Activated T-cell treated with anti-CD3 and anti-CD28 coated beads for 1 hour (primary cell): Measurements from ENCODE around the gene RAD51.

Experiments used
- DNase-seq: peaks from one replicate; pipeline ENCODE4 v3.0.0-alpha.2; 2020; ENCODE audit warnings: low read depth

The RAD51 gene

DNA sequence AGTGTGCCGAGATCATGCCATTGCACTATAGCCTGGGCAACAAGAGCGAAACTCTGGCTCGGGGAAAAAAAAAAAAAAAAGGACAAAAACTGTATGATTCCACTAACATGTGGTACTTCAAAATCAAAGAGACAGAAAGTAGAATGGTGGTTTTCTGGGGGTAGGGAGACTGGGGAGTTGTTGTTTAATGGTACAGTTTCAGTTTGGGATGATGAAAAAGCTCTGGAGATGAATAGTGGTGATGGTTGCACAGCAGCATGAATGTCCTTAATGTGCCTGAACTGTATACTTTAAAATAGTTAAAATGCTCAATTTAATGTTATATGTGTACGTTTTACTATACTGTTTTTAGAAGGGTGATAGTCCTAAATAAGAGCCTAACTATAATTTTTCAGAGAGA, 27.4 kb downstream of the RAD51 start:
- no peak for DNase-seq

DNA sequence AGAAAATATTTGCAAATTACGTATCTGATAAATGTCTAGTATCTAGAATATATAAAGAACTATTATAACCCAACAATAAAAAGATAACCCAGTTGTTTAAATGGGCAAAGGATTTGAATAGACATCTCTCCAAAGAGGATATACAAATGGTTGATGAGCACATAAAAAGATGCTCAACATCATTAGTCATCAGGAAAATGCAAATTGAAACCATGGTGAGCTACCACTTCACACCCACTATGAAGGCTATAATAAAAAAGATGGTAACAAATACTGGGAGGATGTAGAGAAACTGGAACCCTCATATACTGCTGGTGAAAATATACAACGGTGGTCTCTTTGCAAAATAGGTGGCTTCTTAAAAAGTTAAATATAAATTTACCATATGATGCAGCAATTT, 28.0 kb downstream of the RAD51 start:
- DNase-seq: no peak

DNA sequence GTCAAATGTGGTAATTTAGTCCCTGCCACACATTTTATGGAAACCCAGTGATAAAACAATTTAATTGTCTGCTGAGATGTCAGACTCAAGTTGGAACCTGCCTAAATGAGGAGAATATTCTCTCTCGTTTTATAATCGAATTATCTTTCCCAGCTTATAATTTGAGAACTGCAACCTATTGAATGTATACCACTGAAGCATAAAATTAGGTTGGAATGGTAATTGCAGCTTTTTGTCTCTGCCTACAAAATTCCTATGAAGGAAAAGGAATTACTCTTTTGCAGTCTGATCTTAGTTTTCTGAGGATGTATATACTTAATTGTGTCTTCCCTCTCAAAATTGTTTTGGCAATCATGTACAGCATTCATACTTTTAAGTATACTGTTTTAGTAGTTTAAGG, 28.9 kb downstream of the RAD51 start:
- DNase-seq: no peak

DNA sequence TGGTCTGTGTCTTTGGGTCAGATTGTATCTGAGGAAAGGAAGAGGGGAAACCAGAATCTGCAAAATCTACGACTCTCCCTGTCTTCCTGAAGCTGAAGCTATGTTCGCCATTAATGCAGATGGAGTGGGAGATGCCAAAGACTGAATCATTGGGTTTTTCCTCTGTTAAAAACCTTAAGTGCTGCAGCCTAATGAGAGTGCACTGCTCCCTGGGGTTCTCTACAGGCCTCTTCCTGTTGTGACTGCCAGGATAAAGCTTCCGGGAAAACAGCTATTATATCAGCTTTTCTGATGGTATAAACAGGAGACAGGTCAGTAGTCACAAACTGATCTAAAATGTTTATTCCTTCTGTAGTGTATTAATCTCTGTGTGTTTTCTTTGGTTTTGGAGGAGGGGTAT, 36.1 kb downstream of the RAD51 start:
- DNase-seq: no peak

DNA sequence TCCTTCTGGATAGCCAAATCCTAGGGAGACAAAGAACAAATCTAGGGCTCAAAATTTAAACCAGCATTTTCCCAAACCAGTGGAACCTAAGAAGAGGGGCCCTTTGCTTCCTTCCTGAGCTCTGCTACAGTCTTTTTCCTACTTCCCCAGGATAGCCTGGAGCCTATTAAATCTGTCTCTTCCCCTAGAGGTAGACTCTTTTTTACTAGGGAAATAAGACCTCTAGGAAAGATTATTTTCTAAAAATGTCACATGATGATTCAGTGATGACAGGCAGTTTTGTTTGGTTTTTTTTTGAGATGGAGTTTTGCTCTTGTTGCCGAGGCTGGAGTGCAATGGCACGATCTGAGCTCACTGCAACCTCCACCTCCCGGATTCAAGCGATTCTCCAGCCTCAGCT, 41.6 kb downstream of the RAD51 start:
- no peak for DNase-seq

DNA sequence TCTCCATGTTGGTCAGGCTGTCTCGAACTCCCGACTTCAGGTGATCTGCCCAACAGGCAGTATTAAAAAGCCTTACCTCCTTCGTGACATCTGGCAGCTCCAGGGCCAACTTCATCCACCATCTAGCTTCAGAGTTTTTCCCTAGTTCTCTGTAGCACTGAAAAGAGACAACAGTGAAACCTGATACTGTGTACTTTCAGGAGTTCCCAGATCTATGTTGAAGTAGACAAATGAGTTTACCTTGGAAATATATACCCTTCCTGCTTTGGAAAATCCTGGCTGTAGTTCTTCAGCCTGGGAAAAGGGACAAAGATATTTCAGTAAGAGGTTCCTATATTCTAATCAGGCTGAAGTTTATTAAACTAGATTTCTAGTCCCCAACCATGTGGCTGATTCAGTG, 42.1 kb downstream of the RAD51 start:
- no peak for DNase-seq

DNA sequence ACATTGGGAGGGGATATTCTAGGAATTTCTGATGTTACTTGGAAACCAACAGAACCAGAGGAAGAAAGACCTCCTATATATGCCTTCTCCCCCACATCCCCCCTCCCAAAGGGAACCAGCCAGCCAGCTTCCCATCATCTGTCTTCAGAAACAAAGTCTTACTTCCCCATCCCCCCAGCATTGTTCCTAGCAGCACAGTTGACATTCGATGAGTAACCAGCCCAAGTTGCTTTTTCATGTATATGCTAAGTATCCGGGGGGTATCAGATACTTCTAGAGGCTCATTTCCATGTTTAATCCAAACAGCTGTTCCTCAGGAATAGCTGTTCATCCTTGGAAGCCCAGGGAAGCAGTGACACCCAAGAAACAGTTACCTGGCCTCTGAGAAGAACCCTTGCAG, 44.1 kb downstream of the RAD51 start:
- no peak for DNase-seq

DNA sequence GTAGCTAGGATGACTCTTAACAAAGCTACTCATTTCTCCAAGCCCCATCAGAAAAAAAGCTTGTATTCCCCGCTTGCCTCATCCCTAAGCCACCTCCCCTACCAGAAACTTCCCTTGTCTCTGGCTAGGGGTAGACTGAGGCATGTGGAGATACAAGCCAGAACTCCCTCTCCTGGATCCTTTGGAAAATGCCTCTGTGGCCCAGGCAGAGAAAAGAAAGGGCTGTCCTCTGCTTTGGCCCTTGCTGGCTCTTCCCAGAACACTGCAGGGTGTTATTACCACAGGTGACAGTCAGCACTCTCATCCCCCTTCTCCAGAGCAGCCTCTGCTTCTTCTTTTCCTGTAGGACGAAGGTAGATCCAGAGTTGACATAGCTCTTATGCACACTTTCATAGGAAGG, 44.9 kb downstream of the RAD51 start:
- no peak for DNase-seq

DNA sequence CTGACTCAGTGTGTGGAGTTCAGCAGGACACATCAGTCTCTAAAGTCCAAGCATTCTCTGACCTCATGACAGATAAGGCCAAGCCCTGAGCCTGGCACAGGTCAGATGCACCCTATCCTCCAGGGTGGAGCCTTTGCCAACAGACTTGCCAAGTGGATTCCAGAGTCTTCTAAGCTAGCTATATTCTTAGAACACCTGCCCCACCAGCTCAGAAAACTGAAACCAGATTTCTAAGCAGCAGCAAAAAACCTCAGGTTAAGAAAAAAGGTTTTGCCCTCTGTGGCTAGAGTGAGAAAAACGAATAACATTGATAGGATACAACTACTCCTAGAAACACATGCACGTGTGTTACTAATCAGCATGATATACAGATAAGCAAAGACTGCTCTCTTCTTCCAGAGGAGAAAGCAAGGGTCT, 48.5 kb downstream of the RAD51 start:
- no peak for DNase-seq

DNA sequence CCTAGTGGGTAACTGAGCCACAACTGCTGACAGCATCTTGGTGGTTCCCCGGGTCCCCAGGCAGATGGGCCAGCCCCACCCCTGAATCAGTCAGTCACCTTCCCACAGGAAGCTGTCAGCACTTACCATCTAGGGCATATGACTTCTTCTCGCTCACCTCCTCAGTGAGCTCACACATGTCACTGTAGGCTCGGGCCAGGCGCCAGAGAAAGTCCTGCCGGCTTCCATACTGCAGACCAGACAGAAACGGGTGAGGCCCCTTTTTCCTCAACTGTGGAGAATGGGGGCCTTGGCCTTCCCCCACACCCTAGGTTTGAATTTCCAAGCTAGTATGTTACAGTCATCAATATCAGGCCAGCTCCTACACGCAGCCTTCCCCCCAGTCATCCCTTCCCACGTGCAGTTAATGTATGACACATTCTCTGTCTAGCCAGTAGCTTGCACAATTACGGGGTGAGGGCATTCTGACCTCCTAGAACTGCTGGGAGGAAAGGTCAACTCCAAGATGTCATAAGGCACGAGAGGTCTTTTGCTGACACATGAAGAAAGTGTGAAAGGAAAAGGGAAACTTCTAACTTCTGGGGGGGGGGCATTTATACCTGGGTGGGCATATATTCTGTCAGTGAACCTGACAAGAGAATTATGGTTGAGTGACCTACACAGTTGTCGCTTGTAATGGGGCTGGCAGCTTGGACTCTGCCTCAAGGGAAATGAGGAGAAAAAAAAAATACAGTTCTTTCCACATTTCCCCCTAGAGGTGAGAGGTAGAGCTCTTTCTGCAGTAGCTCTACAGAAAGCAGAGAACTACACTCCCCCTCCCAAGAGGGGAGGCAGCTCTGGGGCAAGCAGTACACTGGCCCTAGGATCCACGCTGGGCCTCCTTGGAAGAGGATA, 49.2 kb downstream of the RAD51 start:
- peak; percentile 42 for DNase-seq

DNA sequence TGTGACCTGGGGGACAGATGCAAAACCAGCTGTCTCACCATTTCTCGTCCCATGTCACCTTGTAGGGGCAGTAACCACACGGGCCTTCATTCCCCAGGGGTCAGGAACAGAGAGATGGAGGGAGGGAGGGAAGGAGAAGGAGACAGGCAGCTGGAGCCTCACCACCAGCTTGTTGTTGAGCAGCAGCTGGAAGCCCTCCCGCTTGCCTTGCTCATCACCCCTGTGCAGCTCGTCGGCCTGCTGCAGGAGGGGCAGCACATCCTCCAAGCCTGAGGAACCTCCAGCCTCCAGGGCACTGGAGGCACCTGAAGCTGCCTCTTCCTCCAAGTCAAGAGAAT, 49.8 kb downstream of the RAD51 start:
- no peak for DNase-seq

DNA sequence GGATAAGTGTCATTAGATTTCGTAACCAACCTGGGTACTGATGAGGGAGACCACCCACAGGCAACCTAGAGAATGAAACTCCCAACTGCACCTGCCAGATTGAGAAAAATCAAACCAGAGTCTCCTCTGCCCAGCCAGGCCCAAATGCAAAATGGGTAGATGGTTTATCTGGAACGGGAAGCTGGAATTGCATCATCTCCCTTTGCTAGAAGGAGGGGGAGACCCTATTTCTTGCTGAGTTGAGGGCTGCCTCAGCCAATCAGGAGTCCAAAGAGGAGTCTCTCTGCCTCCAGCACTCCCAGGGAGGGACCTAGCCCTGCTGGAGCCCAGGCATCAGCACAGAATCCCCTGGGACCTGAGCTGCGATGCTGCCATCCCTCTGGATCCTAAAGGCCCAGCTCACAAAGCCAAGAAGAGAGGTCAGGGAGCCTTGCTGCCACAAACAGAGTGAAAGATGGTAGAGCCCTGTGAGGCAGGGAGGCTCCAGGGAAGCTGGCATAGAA, 52.0 kb downstream of the RAD51 start:
- no peak for DNase-seq

DNA sequence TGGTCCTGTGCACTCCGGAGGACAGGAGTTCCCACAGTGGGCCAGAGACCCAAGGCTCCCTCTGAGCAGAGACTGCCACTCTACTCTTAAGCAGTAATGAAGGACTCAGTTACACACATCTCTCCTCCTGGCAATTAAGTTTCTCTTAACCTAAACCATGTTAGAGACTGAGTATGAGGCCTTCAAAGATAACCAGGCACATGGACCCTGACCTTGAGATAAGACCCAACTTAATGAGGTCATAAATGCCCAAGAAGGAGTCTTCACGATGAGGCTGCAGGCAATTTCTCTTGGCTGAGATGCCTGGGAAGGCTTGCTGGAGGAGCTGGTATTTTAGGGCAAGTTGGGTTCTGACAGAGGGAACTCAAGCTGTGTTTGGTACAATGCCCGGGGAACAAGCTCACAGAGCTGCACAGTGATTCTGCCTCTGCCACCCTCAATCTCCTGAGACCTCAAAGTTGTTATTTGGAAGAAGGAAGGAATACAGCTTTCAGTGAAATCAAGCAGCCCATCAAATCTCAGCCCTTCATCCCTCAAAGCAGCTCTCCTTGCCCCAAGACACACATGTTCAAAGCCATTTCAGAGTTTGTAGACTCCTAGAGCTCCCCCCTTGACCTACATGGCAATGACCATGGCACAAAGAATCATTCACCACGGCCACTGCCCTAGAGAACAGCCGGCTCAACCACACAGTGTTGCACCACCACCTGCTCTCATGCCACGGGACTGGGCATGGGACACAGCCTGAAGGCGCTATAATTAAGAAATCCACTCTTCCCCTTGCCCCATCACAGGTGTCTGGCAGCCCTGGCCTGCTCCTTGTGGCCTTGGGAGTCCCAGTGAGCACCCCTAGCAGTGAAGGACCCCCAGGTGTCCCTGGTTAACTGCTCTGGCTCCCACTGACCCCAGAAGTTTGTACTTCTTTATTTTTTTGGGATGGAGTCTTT, 53.0 kb downstream of the RAD51 start:
- no peak for DNase-seq

DNA sequence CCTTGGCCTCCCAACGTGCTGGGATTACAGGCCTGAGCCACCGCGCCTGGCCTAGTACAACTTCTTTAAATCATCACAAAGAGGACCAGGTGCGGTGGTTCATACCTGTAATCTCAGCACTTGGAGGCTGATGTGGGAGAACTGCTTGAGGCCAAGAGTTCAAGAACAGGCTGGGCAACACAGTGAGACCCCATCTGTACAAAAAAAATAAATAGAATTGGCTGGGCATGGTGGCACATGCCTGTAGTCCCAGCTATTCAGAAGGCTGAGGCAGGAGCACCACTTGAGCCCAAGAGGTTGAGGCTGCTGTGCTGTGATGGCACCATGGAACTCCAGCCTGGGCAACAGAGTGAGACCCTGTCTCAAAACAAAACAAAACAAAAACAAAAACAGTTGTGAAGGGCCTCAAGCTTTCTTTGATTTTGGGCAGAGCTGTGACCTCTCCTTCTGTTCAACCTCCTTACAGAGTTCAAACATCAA, 54.2 kb downstream of the RAD51 start:
- DNase-seq: no peak

DNA sequence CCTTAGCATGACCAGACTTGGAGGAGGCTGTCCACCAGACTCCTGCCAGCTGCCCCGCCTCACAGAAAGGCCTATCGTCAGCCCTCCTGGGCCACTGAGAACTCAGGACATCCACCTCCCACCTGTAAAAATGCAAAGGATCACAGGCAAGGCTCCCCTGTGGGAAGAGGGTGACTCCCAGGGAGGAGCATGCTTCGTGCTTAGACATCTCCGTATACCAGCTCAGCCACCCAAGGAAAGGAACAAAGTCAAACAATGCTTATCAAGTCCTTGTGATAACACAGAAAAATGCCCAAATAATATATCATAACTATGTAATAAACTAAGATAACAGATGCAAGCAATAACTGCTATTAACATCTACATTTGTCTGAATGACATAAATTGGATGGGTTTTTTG, 55.9 kb downstream of the RAD51 start:
- no peak for DNase-seq

DNA sequence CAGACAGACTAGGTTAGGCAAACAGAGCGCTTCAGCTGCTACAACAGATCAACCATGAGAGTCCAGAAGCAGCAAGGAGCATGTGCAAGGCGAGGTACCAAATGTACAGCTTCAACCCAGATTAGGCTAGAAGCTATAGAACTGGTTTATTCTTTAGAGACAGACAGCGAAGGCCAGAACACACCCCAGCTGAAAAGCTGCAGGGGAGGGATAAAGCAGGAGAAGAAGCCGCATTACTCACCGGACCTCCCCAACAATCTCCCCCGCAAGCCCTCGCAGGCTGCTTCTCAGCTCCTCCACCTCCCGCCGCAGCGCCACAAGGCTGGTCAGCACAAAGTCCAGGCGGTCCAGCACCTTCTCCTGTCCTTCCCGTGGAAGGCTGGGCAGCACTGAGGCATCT, 56.8 kb downstream of the RAD51 start:
- DNase-seq: no peak

DNA sequence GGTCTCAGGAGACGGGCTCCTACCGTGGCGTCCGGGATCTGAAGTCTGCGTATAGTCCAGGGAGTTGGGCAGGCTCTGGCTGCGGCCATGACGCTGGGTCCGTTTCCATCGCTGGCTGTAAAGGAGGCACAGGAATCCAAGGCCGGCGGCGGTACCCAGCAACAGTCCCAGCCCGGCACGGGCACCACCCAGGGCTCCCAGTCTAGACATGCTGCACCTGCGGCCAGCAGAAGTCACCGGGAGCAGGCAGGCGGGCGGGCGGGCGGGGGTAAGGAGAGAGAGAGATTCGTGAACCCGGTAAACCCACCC, 59.6 kb downstream of the RAD51 start:
- DNase-seq: no peak

DNA sequence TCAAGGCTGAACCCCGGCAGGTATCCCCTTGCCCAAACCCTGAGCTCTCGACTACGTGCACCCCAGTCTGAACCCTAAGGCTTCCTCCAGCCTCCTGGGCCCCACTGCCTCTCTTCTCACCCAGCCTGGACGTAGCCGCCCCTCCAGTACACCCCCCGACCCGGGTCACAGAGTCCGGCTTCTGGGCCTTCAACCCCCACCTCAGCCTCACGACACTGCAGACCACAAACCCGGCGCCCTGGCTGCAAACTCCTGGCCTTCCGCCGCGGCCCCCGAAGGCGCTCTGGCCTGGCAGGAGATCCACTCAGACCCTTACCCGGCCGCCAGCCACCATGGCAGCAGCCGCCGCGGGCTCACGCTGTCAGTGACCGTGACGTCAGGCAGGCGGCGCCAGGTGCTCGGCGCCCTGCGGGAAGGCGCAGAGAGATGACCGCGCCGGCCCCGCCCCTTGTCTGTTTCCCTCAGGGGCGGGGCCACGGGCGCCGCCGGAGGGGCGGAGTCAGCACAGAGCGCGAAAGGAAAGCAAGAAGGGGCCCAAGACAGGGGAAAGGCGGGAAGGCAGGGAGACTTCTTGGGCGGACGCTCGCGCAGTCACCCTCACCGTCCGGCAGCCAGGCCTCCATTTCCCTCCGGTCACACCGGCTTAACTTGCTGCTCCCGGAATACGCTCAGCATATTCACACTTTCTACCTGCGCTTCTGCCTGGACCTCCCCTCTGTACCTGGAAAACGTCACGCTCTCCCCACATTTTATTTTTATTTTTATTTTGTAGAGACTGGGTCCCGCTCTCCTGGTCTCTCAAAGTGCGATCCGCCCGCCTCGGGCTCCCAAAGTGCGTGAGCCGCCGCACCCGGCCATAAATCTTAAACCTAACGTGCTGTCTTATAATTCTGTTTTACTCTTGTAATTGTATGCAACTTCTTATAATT, 60.2 kb downstream of the RAD51 start, which contains the start of gene RMDN3:
RMDN3 (minus strand) TSS at position 372 of the 929 bp plus-strand sequence. CDS start 471 bp downstream, outside the sequence.
- peak; percentile 94 for DNase-seq

DNA sequence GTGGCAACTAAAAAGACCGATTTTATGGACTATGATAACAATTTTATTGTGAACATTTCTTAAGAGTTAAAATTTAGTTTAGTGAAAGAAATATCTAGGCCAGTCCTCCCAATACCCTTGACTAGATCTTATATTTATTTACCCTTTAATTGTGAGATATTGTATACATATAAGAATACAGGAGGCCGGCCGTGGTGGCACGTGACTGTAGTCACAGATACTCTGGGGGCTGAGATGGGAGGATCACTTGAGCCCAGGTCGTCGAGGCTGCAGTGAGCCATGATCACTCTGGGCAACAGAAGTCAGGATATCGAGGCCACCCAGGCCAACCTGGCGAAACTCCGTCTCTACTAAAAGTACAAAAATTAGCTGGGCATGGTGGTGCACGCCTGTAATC, 60.8 kb downstream of the RAD51 start:
- DNase-seq: no peak

DNA sequence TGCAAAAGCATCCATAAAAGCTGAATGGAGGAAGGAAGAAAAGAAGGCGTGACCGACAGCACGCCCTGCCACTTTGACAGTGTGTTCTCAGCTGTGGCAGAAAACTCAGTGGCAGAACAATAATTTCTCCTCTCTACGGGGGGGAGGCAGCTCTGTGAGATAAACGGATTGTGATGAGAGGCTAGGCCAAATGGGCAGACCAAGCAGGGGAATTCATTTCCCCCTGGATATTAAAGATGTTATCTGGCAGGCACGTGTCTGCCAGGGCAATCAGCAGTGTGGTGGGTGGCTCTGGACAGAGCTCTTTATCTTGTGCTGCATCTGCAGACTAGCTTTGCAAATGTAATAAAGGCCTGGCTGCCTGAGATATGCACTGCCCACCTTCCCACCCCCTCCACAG, 62.0 kb downstream of the RAD51 start:
- DNase-seq: no peak

DNA sequence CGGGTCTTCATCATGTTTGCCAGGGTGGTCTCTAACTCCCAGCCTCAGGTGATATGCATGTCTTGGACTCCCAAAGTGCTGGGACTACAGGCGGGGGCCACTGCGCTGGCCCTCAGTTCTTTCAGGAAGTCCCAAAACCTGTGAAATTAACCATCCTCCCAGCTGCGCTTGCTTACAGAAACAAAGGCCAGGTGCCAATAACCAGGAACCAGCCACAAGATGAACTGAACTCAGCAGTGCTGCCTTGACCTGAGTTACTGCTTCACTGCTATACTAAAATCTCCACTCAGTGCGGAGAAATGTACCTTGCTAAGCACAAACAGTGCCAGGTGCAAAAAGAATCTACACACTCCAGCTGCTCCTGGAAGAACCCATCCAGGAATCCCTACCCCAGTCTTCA, 65.0 kb downstream of the RAD51 start:
- DNase-seq: no peak
